ENCODE results near the gene TNNT1.

DNA sequence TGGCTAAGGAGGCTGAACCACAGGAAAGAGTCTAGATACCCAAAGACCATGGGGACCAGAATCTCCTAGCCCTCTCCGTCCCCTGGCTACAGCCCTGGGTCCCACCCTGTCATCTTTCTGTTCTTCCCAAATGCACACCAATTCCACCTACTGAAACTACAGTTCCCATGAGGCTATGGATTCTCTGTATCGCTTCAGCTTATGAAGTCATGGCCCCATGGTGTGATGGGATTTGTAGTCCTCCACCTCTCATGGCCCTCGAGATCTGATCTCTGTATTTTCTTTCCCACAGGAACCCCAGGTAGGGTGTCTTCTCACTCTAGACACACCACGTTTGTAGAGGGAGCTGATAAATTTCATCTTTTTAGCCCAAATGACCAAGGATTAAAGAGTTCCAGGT, 48.5 kb upstream of the TNNT1 start:
- TF ChIP-seq, protein P1, sequence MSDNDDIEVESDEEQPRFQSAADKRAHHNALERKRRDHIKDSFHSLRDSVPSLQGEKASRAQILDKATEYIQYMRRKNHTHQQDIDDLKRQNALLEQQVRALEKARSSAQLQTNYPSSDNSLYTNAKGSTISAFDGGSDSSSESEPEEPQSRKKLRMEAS (IDR thresholded peaks at IDR 0.05), result no peak
- TF ChIP-seq RAD21 (IDR thresholded peaks at IDR 0.05; ENCODE audit: low read depth), result no peak
- no peak for TF ChIP-seq NFIC (IDR thresholded peaks at IDR 0.05)
- no peak for TF ChIP-seq FOXM1 (IDR thresholded peaks at IDR 0.05; ENCODE audit: borderline replicate concordance, low read depth)
- TF ChIP-seq EP300 (IDR thresholded peaks at IDR 0.05; ENCODE audit: borderline replicate concordance), result no peak
- TF ChIP-seq, protein P2, sequence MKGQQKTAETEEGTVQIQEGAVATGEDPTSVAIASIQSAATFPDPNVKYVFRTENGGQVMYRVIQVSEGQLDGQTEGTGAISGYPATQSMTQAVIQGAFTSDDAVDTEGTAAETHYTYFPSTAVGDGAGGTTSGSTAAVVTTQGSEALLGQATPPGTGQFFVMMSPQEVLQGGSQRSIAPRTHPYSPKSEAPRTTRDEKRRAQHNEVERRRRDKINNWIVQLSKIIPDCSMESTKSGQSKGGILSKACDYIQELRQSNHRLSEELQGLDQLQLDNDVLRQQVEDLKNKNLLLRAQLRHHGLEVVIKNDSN (IDR thresholded peaks at IDR 0.05), result no peak
- TF ChIP-seq TCF12 (IDR thresholded peaks at IDR 0.05; ENCODE audit: low read depth), result no peak
- TF ChIP-seq ZBTB7A (IDR thresholded peaks at IDR 0.05; ENCODE audit: low read depth), result no peak
- no peak for TF ChIP-seq YY1 (IDR thresholded peaks at IDR 0.05; ENCODE audit: low read depth)
